HG03457 (cell line): ENCODE measurements around the gene PP2D1.
"Not testable (repeated sequence)": the region's sequence is repeated elsewhere in the genome, so short reads cannot be mapped to it uniquely, and the experiment has no call there.

Experiments
- ATAC-seq: cut with Tn5 transposase; IDR thresholded peaks from one replicate; pipeline ENCODE4 v1.9.1; 2021; ENCODE audit warnings: moderate number of reproducible peaks; ENCODE audit not compliant: unreplicated experiment

The PP2D1 gene, protein sequence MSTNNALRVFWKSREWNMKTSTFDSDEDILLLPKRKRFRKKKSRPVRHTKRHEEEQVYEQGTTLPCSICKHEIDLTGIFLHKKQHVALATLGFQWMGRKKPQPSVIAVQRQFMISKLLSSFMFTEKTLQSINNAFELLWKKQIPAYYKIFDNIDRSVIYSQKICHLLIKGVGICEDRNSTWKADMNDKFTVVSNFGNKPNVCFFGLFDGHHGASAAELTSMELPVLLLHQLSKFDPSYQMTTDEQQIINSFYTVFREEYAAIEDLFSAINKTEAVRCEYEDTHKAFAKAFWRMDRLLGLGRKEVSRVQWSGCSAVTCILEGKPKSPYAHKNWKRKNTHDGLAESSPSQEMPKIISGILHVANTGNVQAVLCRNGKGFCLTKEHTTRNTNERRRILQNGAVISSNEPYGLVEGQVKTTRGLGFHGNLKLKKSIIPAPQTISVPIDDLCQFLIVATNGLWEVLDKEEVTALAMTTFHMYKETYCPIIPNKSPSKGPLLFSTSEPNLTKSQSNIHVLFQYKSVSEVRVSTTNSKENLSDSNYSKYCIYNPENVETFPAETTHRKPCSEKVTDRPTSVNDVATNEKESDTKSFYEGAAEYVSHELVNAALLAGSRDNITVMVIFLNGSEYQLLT

DNA sequence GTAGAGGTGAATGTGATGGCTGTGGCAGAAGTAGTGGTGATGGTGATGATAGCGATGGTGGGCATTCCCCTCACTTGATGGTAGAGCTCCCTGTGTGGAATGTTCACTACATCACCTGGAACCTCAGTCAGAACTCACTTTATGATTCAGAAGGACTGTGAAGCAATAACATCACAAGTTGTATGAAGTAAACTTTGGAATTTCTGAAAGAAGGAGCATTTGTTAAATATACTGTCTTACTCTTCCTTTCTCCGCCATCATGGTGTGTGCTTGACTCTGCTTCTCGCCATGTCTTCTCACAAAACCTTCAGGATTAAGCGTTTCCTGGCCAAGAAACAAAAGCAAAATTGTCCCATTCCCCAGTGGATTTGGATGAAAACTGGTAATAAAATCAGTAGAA, at the start of gene PP2D1:
Gene PP2D1 (minus strand): TSS at position 101 of the 400 bp plus-strand sequence. CDS start 192 bp downstream, outside the sequence.
- no peak for ATAC-seq

DNA sequence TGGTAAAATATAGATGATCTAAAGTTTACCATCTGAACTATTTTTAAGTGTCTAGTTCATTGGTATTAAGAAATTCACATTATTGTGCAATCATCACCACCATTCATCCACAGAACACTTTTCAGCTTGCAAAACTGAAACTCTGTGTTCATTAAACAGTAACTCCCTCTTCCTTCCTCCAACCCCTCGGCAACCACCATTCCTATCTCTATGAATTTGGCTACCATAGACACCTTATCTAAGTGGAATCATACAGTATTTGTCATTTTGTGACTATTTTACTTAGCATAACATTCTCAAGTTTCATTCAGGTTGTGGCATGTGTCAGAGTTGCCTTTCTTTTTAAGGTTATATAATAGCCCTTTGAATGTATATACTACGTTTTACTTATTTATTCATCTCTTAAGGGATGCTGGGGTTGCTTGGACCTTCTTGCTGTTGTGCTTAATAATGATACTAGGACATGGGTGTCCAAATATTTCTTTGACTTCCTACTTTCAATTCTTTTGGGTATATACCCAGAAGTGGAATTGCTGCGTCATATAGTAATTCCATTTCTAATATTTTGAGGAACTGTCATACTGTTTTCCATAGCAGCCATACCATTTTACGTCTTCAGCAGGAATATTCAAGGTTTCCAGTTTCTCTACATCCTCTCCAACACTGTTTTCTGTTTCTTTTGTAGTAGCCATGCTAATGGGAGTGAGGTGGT, 49.1 kb upstream of the PP2D1 start:
- peak; percentile 80 for ATAC-seq

DNA sequence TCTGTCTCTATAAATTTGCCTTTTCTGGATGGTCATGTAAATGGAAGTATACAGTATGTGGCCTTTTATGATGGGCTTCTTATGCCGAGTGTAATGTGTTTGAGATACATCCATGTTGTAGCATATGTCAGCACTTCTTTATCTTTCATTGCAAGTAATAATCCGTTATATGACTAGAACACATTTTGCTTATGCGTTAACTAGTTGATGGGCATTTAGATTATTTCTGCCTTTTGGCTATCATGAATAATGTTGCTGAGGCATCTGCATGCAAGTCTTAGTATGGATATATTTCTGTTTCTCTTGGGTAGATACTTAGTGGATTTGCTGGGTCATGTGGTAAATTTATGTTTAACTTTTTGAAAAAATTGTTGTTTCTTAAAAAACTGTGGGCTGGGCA, 47.9 kb upstream of the PP2D1 start:
- no peak for ATAC-seq

DNA sequence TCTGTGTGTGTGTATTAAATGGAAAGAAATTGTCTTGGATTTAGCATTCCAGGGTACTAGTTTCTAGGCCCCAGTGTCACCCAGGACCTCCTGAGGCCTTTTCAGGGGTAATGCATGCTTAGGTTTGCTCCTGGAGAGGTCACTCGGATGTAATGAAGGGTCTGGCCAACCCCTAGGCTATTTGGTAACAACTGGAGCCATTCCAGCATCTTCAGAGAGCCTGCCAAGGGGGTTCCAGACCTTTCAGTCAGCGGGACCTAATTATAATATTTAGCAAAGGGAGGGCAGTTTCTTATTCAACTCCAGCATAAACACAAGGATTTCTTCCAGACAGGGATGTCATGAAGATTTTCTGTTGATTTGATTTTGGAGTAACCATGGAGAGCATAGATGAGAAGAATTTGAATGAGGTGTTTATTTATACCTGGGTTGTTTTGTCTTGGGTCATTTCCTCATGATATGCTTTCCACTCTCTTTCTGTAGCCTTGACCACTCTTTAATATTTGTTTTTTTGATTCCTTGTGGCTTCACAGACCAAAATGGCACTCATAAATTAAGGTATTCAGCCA, 45.6 kb upstream of the PP2D1 start:
- no peak for ATAC-seq

DNA sequence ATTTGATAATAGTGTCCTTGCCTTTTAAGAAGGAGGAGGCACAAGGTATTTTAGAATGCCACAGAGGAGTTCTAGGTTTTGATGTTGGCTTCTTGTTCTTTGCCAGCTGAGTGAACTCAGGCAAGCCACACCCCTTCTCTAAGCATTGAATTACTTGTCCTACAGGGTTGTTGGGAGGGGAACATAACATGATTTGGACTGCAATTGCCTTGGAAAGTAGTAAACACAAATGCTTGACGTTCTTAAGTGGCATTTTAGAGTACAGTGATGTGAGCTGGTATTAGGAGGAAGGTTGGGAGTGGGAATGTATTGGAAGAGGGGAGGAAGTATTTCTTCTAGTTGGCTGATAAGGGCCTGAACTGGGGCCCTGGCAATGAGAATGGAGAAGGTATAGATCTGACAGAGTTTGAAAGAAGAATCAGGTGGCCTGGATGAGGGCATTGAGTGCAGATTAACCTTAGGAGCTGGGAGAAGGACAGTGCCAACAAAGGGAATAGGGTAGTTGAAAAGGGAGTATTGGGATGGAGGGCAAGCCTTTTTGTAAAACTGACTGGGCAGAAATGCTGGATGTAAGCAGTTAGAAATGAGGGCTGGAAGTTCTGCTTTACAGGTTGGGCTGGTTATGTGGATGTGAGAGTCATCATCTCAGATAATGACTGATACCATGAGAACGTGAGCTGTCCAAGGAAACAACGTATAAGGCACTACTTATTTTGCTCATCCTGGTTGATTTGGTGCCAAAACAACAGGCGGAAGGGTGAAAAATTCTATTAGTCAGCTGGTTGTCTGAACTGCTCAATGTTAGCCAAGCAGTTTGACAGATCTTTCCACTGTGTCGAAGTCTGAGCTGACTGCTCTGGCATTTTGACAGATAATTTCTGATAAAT, 44.9 kb upstream of the PP2D1 start:
- no peak for ATAC-seq

DNA sequence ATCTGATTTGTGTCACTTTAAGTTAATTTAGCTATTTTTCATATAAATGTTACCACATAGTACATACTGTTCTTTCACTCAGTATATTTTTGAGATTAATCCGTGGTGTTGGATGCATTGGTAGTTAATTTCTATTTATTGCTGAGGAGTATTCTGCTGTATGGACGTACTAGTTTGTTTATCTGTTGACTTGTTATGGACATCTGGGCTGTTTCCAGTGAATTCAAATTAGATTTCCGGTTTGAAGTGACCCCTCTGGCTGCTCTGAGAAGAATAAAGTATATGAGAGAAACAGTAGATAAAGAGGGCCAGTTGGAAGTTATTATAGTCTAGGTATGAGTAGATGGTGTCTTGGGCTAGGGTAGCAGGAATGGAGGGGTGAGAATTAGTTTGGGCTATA, 43.8 kb upstream of the PP2D1 start:
- no peak for ATAC-seq

DNA sequence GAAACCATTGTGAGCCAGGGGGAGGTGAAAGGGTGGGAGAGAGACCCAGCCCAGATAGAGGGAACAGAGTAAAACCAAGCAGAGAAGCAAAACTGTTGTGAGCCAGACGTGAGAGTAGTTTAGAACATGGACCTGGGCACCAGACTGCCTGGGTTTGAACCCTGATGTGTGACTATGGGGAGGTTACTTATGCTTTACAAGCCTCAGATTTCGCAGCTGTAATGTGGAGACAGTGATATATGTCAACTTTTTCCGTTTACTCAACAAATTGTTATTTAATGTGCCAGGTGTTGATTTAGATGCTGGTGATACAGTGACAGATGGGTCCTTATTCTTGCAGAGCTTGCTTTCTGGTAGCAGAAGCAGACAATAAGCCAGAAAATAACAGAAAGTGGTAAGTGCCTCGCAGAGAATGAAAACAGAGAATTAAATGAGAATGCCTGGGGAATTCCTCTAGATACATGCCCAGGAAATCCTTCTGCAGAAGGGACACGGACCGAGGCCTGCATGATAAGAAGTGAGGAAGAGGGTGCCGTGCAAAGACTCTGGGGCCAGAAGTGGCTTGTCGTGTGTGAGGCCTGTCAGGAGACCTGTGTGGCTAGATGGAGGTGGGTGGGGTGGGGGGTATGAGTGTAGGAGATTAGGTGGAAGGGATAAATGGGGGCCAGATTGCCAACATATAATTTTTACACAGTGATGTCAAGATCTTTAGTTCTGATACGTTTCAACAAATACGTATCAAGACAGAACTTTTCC, 43.1 kb upstream of the PP2D1 start:
- peak; percentile 19 for ATAC-seq

DNA sequence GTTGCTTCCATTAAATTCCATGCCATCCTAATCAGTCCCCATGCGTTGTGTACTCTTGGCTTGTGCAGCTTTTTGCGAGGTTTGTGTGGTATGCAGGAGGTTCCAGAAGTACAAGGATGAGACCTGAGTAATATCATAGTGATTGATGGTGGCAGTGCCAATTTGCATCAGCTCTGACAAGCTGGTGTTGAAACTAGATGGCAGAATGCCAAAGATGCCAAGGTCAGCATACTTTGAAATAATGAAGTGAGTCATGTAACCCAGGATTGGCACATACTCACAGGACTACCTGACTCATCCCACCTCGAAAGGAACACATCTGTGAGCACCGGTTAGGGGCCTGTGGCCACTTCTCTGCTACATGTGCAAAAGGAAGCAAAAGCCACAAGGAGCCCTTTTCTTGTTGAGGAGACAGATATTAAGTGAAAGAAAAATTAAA, 42.5 kb upstream of the PP2D1 start:
- ATAC-seq = peak; percentile 89

DNA sequence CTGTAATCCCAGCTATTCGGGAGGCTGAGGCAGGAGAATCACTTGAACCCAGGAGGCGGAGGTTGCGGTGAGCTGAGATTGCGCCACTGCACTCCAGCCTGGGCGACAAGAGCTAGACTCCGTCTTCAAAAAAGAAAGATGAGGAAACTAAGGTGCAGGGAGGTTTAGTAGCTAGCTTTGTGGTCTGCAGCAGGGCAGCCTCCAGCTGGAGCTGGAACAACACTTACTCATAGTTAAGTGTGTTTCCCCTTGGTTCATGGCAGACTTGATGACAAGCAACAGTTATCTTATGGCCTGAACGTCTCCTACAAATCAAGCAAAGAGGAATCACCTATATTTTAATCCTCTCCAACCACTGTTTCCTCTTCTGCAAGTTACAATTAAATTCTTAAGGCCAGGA, 40.8 kb upstream of the PP2D1 start:
- ATAC-seq = no peak

DNA sequence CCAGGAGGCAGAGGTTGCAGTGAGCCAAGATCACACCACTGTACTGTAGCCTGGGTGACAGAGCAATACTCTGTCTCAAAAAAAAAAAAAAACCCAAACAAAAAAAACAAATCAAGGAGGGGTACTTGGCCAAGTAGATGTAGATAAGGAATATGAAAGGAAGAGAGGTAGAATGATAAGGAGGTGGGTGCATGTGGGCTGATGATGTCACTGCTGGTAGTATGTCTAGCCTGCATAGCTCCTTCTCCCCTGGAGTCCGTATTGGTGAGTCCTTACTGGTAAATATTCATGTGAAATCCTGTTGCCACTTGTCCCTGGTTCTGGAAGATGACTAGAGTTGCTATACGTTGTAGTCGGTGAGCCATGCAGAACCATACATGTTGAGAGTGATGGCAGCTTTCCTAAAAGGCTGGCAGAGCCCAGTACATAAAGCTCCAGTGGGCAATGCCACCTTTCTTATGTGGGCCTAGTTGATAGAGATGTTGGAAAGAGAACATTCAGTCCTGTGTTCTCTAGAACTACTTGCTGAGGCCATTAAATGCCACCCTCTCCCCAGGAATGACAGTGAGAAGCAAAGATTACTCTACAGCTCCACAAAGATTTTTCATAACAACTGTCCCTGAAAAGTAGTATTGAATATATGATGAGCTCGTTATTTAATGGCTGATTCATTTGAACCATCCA, 39.2 kb upstream of the PP2D1 start:
- no peak for ATAC-seq

DNA sequence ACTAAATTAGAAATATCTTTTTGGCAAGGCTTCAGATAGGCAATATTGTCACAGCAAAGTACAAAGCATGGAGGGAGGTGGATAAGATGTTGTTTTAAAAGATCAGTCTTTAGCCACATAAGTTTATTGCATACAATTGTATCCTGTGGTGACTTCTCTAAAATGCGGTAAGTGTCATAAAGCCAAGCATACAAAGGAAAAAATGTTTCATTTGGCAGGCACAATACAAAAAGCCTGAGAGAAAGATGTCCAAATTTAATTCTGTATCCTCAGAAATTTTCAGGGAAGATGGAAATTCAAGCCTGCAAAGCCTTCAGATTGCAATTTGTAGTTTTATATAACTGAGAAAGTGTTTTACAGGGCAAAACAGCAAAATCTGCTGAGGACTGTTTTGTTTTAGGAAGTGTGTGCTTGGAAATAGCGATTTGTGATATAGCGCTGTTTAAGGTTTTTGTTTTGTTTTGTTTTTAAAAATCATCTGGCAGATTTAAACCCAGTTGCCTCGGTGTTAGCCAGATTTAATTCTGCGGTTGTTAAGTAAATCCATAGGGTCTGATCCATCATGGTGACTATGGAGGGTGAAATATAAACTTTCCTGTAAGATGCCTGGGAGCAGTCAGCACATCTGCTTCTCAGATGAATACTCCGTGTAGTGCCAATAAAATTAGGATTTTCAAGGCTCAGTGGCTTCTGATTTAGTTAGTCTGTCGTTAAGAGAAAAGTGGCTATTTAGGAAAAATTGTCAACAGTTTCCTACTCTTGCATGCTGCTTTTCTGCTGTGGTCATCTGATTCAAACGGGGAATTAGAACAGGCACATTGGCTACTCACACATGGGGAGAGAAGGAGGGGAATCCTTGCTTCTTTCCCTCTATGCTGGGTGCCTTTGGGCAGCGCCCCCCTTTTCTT, 36.2 kb upstream of the PP2D1 start:
- ATAC-seq = no peak

DNA sequence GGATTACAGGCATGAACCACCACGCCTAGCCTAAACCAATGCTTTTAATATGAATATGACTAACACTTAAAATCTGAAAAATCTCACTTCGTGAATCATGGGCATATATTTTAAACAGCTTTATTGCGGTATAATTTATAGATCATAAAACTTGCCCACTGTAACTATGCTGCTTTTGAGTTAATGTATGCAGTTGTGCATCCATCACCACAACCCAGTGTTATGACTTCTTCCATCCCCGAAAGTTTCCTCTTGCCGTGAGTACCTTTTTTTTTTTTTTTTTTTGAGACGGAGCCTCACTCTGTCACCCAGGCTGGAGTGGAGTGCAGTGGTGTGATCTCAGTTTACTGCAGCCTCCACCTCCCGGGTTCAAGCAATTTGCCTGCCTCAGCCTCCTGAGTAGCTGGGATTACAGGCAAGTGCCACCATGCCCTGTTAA, 35.3 kb upstream of the PP2D1 start:
- no peak for ATAC-seq

DNA sequence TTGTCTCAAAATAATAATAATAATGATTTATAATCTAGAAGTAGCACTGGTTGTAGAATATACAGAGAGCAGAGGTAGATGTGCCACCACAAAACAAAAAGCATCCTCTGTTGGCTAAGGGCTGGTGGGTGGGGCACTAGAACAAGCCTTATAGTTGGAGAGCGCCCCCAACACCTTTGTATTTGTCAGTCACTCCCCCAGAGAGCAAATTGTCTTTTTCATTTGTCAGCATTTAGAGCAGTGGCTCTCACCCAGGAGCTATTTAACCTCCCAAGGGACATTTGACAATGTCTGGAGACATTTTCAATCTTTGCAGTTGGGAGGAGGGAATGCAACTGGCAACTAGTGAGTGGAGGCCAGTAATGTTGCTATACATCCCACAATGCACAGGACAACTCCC, 34.5 kb upstream of the PP2D1 start:
- no peak for ATAC-seq

DNA sequence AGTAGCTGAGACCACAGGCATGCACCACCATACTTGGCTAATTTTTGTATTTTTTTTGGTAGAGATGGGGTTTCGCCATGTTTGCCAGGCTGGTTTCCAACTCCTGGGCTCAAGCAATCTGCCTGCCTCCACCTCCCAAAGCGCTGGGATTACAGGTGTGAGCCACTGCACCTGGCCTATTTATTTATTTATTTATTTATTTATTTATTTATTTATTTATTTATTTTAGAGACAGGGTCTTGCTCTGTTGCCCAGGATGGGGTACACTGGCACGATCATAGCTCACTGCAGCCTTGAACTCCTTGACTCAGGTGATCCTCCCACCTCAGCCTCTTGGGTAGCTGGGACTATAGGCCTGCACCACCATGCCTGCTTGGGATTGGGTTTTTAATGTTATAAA, 33.1 kb upstream of the PP2D1 start:
- ATAC-seq = not testable (repeated sequence)

DNA sequence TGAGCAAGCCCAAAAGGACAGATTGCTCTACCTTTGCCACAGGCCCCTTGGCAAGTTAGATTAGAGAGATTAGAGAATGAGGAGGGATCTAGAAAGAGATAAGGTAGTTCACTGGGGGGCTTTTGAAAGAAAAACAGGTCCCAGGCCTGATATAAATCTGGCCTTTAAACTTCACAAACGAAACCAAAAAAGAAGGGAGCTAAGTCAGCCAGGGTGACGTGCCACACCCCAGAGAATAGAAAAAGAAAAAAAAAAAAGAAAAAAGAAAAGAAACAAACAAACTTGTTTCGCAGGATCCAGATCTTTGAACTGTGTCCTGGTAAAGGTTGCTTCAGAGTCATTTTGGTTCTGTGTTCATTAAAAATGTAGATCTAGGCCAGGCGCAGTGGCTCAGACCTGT, 31.8 kb upstream of the PP2D1 start:
- ATAC-seq = no peak

DNA sequence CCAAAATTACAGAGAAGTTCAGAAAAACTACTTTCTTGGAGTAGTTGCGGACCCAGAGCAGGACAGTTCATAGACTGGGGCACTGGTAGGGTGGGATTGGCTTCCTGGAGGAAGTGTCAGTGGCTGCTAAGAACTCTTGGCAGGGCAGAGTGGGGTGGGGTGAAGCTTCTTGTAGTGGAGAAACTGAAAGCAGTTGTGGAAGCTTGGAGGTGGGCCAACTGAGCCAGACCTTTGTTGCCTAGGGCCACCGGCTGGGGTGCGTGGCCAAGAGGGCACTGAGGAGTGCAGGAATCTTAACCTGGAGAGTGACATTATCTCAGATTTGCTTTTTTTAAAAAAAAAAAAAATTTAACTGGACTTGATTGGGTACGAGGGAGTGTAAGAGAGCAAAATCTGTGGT, 31.3 kb upstream of the PP2D1 start:
- no peak for ATAC-seq

DNA sequence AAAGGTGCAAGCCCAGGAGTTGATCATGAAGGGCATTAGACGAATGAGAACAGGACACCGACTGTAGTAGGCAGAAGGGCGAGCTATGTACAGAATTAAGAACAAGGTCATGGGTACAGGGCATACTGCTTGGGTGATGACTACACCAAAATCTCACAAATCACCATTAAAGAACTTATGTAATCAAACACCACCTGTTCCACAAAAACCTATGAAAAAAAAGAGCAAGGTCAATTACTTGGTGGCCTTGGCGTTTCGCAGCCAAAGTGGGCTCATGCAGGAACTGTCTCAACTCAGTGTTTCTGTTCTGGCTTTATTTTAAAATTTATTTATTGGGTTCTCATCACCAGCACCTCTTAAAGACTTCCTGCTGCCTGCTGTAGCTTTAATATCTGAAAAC, 30.3 kb upstream of the PP2D1 start:
- no peak for ATAC-seq

DNA sequence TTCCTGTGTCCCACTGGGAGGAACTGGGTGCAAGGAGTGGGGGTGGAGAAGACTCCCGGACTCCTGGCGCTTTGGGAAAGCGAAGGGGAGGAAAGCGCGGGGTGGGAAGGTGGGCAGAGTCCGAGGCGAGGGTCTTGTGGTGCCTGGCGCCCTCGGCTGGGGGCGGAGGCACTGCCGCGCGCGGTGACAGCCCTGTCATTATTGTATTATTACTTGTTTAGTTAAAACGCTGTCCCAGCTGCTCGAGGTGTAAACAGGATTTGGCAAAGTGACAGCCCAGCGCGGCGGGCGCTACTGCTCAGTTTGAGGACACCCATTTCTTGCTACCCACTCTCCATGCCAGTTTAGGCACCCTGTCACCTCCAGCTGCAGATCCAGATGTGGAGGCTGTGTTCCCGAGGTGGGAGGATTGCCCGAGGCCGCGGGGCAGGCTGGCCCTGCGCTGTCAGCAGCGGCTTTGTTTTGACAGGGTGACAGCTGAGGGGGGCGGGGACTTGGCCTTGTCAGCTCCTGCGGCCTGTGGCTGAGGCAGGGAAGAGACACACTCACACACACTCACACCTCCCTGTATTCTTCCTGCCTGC, 29.2 kb upstream of the PP2D1 start:
- peak; percentile 41 for ATAC-seq
